ENCODE data around the gene ODAD4.

ODAD4 gene, protein sequence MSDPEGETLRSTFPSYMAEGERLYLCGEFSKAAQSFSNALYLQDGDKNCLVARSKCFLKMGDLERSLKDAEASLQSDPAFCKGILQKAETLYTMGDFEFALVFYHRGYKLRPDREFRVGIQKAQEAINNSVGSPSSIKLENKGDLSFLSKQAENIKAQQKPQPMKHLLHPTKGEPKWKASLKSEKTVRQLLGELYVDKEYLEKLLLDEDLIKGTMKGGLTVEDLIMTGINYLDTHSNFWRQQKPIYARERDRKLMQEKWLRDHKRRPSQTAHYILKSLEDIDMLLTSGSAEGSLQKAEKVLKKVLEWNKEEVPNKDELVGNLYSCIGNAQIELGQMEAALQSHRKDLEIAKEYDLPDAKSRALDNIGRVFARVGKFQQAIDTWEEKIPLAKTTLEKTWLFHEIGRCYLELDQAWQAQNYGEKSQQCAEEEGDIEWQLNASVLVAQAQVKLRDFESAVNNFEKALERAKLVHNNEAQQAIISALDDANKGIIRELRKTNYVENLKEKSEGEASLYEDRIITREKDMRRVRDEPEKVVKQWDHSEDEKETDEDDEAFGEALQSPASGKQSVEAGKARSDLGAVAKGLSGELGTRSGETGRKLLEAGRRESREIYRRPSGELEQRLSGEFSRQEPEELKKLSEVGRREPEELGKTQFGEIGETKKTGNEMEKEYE

GRCh38 chr17:41930009-41930832, at the start of gene ODAD4:
Gene ODAD4 (plus strand): TSS chr17:41930617. CDS start chr17:41930724, 107 bp downstream.
- Mint-ChIP-seq H3K4me3 (peak within 1 kb of the TSS; percentile 92 to 96), H3K9me3 (no peaks in the 10 kb centered on the region), H3K27ac (peak within 1 kb of the TSS; percentile 94 to 95), H3K4me1 (peaks cover 36% of the 10 kb centered on the region), H3K27me3 (no peaks in the 10 kb centered on the region)
- peak; percentile 99 for ATAC-seq
- peak; percentile 92 to 95 for DNase-seq

DNA sequence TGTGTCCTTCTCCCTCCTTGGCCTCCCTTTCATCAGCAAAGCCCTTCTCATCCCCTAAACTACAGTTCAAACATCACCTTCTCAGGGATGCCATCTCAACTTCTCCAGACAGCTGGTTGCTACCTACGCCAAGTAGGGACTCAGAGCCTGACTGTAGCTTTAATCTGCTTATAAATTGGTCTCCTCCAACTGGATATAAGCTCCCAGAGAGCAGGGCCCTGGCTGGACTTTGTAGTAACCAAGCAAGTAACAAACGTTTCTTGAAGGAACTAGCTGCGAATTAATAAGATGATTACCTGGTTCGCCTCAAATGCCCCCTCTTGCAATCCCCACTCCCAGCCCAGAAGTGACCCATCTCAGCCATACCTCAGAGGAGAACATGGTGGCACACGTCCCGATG, 47.7 kb upstream of the ODAD4 start:
- Mint-ChIP-seq H3K4me3 (no peak overlapping the region), H3K9me3 (no peaks in the 10 kb centered on the region), H3K27ac (peak overlapping the region; percentile 13 to 19), H3K27me3 (no peaks in the 10 kb centered on the region), H3K4me1 (no peaks in the 10 kb centered on the region)
- ATAC-seq = no peak
- no peak for DNase-seq

DNA sequence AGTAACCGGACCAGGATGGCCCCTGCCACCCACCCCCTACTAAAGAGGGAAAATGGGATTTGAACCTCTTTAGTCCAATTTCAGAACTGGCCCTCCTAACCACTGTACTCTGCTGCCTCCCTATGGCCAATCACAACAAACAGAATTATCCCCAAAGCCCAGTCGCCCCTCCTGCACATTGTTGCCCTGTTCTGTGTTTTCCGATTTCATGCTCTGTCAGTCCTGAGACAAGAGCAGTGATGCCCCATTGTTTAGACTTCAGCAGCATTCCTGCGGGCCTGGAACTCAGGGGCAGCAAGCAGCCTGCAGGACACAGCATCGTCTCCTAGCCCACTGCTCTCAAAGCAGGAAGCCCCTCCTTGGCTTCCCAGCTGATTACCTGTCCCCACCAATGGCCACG, 44.7 kb upstream of the ODAD4 start:
- H3K9me3 Mint-ChIP-seq = no peaks in the 10 kb centered on the region
- DNase-seq (no peak), ATAC-seq (no peak)
- H3K27ac Mint-ChIP-seq = peak overlapping the region in 1 of 2 donors; percentile 77
- H3K4me3 Mint-ChIP-seq = no peak overlapping the region
- H3K27me3 Mint-ChIP-seq = no peaks in the 10 kb centered on the region
- no peaks in the 10 kb centered on the region for H3K4me1 Mint-ChIP-seq

- DNase-seq = no peak
- ATAC-seq = no peak
- Mint-ChIP-seq H3K4me3 (no peak overlapping the region), H3K4me1 (no peaks in the 10 kb centered on the region), H3K27me3 (no peaks in the 10 kb centered on the region), H3K9me3 (no peaks in the 10 kb centered on the region), H3K27ac (no peak overlapping the region)
Measured at GRCh38 chr17:41888332-41888965, 42.0 kb upstream of the ODAD4 start.

DNA sequence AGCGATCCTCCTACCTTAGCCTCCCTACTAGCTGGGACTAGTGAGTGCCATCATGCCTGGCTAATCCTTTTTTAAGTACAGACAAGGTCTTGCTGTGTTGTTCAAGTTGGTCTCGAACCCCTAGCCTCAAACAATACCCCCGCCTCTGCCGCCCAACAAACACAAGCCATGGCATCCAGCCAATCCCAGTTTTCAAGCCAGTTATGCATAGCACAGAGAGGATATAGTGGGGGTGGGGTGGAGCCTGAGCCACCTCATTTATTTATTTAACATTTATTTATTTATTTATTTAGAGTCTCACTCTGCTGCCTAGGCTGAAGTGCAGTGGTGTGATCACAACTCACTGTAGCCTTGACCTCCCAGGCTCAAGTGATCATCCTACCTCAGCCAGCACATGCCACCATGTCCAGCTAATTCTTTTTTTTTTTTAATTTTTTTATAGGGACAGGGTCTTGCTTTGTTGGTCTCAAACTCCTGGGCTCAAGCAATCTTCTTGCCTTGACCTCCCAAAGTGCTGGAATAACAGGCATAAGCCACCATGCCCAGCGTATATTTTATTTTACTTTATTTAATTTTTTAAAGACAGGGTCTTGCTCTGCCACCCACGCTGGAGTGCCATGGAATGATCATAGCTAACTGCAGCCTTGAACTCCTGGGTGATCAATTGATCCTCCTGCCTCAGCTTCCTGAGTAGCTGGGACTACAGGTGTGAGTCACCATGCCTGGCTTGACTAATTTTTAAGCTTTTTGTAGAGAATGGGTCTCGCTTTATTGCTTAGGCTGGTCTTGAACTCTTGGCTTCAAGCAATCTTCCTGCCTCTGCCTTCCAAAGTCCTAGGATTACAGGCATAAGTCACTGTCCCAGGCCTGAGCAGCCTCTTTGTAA, 39.0 kb upstream of the ODAD4 start:
- Mint-ChIP-seq H3K4me3 (no peak overlapping the region), H3K4me1 (no peaks in the 10 kb centered on the region), H3K27me3 (no peaks in the 10 kb centered on the region), H3K27ac (no peak overlapping the region), H3K9me3 (no peaks in the 10 kb centered on the region)
- DNase-seq (no peak), ATAC-seq (no peak)

DNA sequence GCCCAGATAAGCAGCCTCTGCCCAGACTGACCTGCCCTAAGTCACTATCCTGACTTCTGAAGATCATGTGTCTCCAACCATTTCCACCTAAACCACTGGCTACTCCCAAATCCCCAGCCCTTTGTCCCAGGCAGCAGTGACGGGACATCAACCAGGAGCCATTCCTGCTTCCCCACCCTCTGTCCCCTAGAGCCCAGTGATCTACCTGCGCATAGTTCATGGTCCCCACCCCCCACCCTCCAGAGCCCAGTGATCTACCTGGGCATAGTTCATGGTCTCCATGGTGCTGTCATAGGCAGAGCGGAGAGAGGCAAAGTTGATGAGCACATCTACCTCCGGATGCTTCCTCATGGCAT, 38.4 kb upstream of the ODAD4 start:
- ATAC-seq (no peak), DNase-seq (no peak)
- Mint-ChIP-seq H3K9me3 (no peaks in the 10 kb centered on the region), H3K4me1 (no peaks in the 10 kb centered on the region), H3K4me3 (no peak overlapping the region), H3K27me3 (no peaks in the 10 kb centered on the region), H3K27ac (peak overlapping the region in 1 of 2 donors; percentile 88)

DNA sequence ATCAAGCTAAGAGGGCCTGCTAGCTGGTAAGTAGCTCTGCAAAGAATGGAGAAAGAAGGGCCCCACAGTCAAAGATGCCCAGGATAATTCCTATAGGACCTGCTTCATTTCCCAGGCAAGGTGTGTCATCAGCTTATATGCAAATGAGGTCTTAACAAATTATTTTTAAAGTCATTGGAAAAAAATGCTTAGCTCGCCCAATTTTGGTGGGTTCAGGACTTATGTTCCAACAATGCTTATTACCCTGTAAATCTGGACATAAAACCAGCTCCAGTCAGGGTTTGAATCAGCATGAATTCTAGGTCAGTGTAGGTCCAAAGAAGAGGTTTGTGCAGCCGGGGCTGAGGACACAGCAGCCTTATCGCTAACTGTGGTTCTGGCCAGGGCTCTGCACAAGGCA, 37.0 kb upstream of the ODAD4 start:
- DNase-seq (no peak), ATAC-seq (no peak)
- no peak overlapping the region for H3K4me3 Mint-ChIP-seq
- H3K4me1 Mint-ChIP-seq = no peaks in the 10 kb centered on the region
- H3K27me3 Mint-ChIP-seq = no peaks in the 10 kb centered on the region
- no peak overlapping the region for H3K27ac Mint-ChIP-seq
- no peaks in the 10 kb centered on the region for H3K9me3 Mint-ChIP-seq

DNA sequence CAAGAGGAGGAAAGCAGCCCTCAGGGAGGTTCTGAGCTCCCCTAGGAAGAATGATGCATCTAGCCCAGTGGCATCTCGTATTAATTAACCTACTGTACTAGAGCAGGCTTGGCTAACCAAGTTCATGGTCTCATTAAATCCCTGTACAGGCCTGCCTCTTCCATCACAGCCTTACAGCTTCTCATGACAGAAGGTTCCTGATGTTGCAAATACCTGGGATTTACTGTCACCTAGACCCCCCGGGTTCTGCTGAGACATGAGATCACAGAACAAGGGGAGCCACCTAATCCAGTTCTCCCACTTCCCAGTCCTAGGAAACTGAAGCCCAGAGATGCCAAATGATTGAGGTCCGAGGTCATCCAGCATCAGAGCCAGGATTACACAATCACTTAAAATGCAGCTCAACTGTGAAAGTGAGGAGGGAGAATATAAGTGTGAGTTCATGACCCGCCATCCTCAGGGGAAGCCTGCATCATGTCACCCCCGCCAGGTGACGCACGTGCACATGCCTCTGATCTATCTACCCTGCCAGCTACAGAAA, 35.6 kb upstream of the ODAD4 start:
- no peak overlapping the region for H3K4me3 Mint-ChIP-seq
- no peak overlapping the region for H3K27ac Mint-ChIP-seq
- no peaks in the 10 kb centered on the region for H3K4me1 Mint-ChIP-seq
- ATAC-seq = no peak
- no peaks in the 10 kb centered on the region for H3K9me3 Mint-ChIP-seq
- H3K27me3 Mint-ChIP-seq = no peaks in the 10 kb centered on the region
- DNase-seq = no peak

DNA sequence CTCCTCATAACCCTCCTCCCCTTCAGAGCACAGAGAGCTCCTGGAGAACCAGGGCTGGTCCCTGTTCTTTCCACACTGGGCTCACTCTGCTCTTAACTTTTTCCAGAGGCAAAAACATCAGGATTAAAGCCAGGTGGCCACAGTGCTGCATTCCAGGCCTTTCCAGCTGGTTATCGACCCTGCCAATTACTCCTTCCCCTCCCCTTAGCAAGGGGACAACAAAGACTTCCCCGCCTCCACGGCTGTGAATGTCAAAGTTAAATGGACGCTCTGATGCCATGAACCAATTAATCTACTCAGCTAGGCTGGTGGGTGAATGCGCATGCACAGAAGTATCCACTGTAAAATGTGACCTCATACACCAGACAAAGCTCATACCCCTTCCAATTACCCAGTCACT, 34.8 kb upstream of the ODAD4 start:
- Mint-ChIP-seq H3K9me3 (no peaks in the 10 kb centered on the region), H3K4me1 (no peaks in the 10 kb centered on the region), H3K27ac (no peak overlapping the region), H3K27me3 (no peaks in the 10 kb centered on the region), H3K4me3 (no peak overlapping the region)
- ATAC-seq (no peak), DNase-seq (no peak)

GRCh38 chr17:41896726-41897125, 33.7 kb upstream of the ODAD4 start:
- no peak for ATAC-seq
- Mint-ChIP-seq H3K27ac (peak overlapping the region in 1 of 2 donors; percentile 36), H3K9me3 (no peaks in the 10 kb centered on the region)

GRCh38 chr17:41901646-41902045, 28.8 kb upstream of the ODAD4 start:
- no peak overlapping the region for H3K27ac Mint-ChIP-seq
- no peaks in the 10 kb centered on the region for H3K9me3 Mint-ChIP-seq
- H3K27me3 Mint-ChIP-seq = no peaks in the 10 kb centered on the region
- DNase-seq (no peak), ATAC-seq (no peak)
- H3K4me3 Mint-ChIP-seq = no peak overlapping the region
- no peaks in the 10 kb centered on the region for H3K4me1 Mint-ChIP-seq

More at GRCh38 chr17:41896726-41897125, 33.7 kb upstream of the ODAD4 start:
- no peak overlapping the region for H3K4me3 Mint-ChIP-seq
- DNase-seq = no peak
- no peaks in the 10 kb centered on the region for H3K27me3 Mint-ChIP-seq
- no peaks in the 10 kb centered on the region for H3K4me1 Mint-ChIP-seq

GRCh38 chr17:41904242-41904841, 26.1 kb upstream of the ODAD4 start:
- H3K27me3 Mint-ChIP-seq = no peaks in the 10 kb centered on the region
- H3K27ac Mint-ChIP-seq = no peak overlapping the region
- H3K9me3 Mint-ChIP-seq = no peaks in the 10 kb centered on the region
- H3K4me3 Mint-ChIP-seq = no peak overlapping the region
- ATAC-seq (no peak), DNase-seq (no peak)
- H3K4me1 Mint-ChIP-seq = no peaks in the 10 kb centered on the region

- Mint-ChIP-seq H3K27ac (no peak overlapping the region), H3K4me3 (no peak overlapping the region), H3K27me3 (no peaks in the 10 kb centered on the region), H3K4me1 (no peaks in the 10 kb centered on the region), H3K9me3 (no peaks in the 10 kb centered on the region)
- DNase-seq (no peak), ATAC-seq (no peak)
Measured at GRCh38 chr17:41905172-41905571, 25.2 kb upstream of the ODAD4 start.

GRCh38 chr17:41906465-41907184, 23.8 kb upstream of the ODAD4 start:
- Mint-ChIP-seq H3K9me3 (no peaks in the 10 kb centered on the region), H3K4me3 (no peak overlapping the region), H3K27me3 (no peaks in the 10 kb centered on the region), H3K27ac (peak overlapping the region in 1 of 2 donors; percentile 13), H3K4me1 (no peaks in the 10 kb centered on the region)
- no peak for ATAC-seq
- no peak for DNase-seq
